DND-41 (cell line): ENCODE measurements around the gene SKIDA1.

Experiments used
- CTCF ChIP-seq: IDR thresholded peaks from 2 replicates; pipeline ENCODE4 v1.5.1; 2012; ENCODE audit warnings: borderline replicate concordance, low read length, moderate library complexity, mild to moderate bottlenecking; ENCODE audit not compliant: poor library complexity, severe bottlenecking; ENCODE audit errors: extremely low read depth
- EZH2 ChIP-seq: IDR thresholded peaks from 3 replicates; pipeline ENCODE4 v1.6.1; 2012; ENCODE audit warnings: borderline replicate concordance, low read depth, mild to moderate bottlenecking, moderate library complexity, low read length, inconsistent platforms; ENCODE audit not compliant: severe bottlenecking

GRCh38 chr10:21507150-21507549 is 18.3 kb downstream of the SKIDA1 start:
- TF ChIP-seq CTCF (no peak), EZH2 (no peak)
